ENCODE measurements around the gene SLC37A2. TPM values are rescaled to one million over a fixed set of nuclear protein-coding genes. Genes with fewer than 3 reads are reported as not detected.
"Not testable (repeated sequence)": the region's sequence is repeated elsewhere in the genome, so short reads cannot be mapped to it uniquely, and the experiment has no call there.

Gene SLC37A2
- total RNA-seq, 1 experiment from 2014 or later: 5.1 TPM

- no peak overlapping the region for H3K27ac ChIP-seq (ENCODE audit: low read depth, low read length)
- intact Hi-C loops (cut with micrococcal nuclease): no loop called here
- no peaks in the 10 kb centered on the region for H4K20me1 ChIP-seq (ENCODE audit: insufficient read depth)
- H3K27me3 ChIP-seq (ENCODE audit: insufficient read depth, low read length): no peaks in the 10 kb centered on the region
- TF ChIP-seq, protein P1, sequence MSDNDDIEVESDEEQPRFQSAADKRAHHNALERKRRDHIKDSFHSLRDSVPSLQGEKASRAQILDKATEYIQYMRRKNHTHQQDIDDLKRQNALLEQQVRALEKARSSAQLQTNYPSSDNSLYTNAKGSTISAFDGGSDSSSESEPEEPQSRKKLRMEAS (IDR thresholded peaks at IDR 0.05): no peak
- peak; percentile 63 for TF ChIP-seq RAD21 (IDR thresholded peaks at IDR 0.05; ENCODE audit: low read depth)
- TF ChIP-seq, protein P2, sequence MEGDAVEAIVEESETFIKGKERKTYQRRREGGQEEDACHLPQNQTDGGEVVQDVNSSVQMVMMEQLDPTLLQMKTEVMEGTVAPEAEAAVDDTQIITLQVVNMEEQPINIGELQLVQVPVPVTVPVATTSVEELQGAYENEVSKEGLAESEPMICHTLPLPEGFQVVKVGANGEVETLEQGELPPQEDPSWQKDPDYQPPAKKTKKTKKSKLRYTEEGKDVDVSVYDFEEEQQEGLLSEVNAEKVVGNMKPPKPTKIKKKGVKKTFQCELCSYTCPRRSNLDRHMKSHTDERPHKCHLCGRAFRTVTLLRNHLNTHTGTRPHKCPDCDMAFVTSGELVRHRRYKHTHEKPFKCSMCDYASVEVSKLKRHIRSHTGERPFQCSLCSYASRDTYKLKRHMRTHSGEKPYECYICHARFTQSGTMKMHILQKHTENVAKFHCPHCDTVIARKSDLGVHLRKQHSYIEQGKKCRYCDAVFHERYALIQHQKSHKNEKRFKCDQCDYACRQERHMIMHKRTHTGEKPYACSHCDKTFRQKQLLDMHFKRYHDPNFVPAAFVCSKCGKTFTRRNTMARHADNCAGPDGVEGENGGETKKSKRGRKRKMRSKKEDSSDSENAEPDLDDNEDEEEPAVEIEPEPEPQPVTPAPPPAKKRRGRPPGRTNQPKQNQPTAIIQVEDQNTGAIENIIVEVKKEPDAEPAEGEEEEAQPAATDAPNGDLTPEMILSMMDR (IDR thresholded peaks at IDR 0.05 in 2 of 3, conservative IDR thresholded peaks at IDR 0.05 in 1 of 3; ENCODE audit: borderline replicate concordance in 1 of 3, insufficient read depth in 1 of 3, low read depth in 2 of 3, low read length in 2 of 3): peak in 1 of 3 experiments; percentile 38; a peak in 1 of 6 replicates
- no peak for TF ChIP-seq ZNF274 (IDR thresholded peaks at IDR 0.05; ENCODE audit: low read depth, low read length)
- no peak for TF ChIP-seq FOSL1 (IDR thresholded peaks at IDR 0.05; ENCODE audit: low read depth)
- no peak for TF ChIP-seq SIN3A (IDR thresholded peaks at IDR 0.05; ENCODE audit: low read depth)
- TF ChIP-seq EGR1 (IDR thresholded peaks at IDR 0.05; ENCODE audit: low read depth): no peak
- no peak for TF ChIP-seq CEBPB (IDR thresholded peaks at IDR 0.05; ENCODE audit: low read depth)
- no peak for TF ChIP-seq CBX3 (IDR thresholded peaks at IDR 0.05; ENCODE audit: low read depth)
- TF ChIP-seq, protein P3, sequence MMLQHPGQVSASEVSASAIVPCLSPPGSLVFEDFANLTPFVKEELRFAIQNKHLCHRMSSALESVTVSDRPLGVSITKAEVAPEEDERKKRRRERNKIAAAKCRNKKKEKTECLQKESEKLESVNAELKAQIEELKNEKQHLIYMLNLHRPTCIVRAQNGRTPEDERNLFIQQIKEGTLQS (IDR thresholded peaks at IDR 0.05): no peak
- no peak for TF ChIP-seq JUND (IDR thresholded peaks at IDR 0.05)
- TF ChIP-seq TCF7L2 (IDR thresholded peaks at IDR 0.05; ENCODE audit: borderline replicate concordance, extremely low read depth, insufficient read depth, insufficient read length): no peak
- TF ChIP-seq POLR2A (IDR thresholded peaks at IDR 0.05; ENCODE audit: borderline replicate concordance, extremely low read depth, insufficient read depth, insufficient read length): no peak
- TF ChIP-seq ELF1 (IDR thresholded peaks at IDR 0.05; ENCODE audit: borderline replicate concordance, low read depth): no peak
- TF ChIP-seq YY1 (IDR thresholded peaks at IDR 0.05; ENCODE audit: extremely low read depth, insufficient replicate concordance, low read depth, low read length): no peak
- H3K36me3 ChIP-seq (ENCODE audit: control insufficient read depth in 1 of 2, insufficient read depth in 2 of 2, low read length in 2 of 2): no peaks in the 10 kb centered on the region
- no peaks in the 10 kb centered on the region for H3K9me3 ChIP-seq (ENCODE audit: control insufficient read depth in 1 of 2, insufficient read depth in 1 of 2, low read depth in 1 of 2, low read length in 2 of 2)
- no peaks in the 10 kb centered on the region for H3K9me2 ChIP-seq (ENCODE audit: insufficient read depth)
- peak overlapping the region; percentile 45; the same call in 1 of the 2 replicates for H3K4me2 ChIP-seq (ENCODE audit: low read length)
- H3K9ac ChIP-seq (ENCODE audit: low read length): no peak overlapping the region
- no TSS peak for BruUV-seq (replicated peaks)
- CTCF ChIA-PET: interaction anchor here (1.3 to 4.3 kb wide), 4 partner anchors 10 to 341 kb away, joined by 3 to 36 read pairs (median 18); no protein-coding TSS in a partner anchor
- no peaks in the 10 kb centered on the region for H3K79me2 ChIP-seq (ENCODE audit: insufficient read depth, low read length)
- H2AFZ ChIP-seq (ENCODE audit: low read depth, low read length, poor library complexity, severe bottlenecking): no peak overlapping the region
- no peak overlapping the region for H3K4me3 ChIP-seq (replicated peaks in 1 of 2; ENCODE audit: low read depth in 1 of 2, low read length in 2 of 2)
- POLR2A ChIA-PET: no interaction called here
- DNase-seq (ENCODE audit: low read depth, low spot score) (no peak), ATAC-seq (no peak)
- RAD21 ChIA-PET (ENCODE audit: low non-redundant PET in 1 of 2, low total read pairs in 2 of 2, uncharacterized antibody in 2 of 2, unreplicated experiment in 2 of 2): no interaction called here
- peaks cover 9 to 37% of the 10 kb centered on the region in 2 experiments; a peak in 3 of 4 replicates for H3K4me1 ChIP-seq (ENCODE audit: control insufficient read depth in 1 of 2, insufficient read depth in 2 of 2, low read length in 2 of 2)
Measured at GRCh38 chr11:125088576-125089455, 25.7 kb downstream of the SLC37A2 start.

DNA sequence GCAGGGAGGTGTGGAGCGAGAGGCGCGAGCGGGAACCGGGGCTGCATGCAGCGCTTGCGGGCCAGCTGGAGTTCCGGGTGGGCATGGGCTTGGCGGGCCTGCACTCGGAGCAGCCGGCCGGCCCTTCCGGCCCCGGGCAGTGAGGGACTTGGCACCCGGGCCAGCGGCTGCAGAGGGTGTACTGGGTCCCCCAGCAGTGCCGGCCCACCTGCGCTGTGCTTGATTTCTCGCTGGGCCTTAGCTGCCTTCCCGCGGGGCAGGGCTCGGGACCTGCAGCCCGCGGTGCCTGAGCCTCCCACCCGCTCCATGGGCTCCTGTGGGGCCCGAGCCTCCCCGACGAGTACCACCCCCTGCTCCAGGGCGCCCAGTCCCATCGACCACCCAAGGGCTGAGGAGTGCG, 26.4 kb downstream of the SLC37A2 start:
- H3K9ac ChIP-seq (ENCODE audit: low read length); H3K9me2 ChIP-seq (ENCODE audit: insufficient read depth); H3K9me3 ChIP-seq (ENCODE audit: control insufficient read depth in 1 of 2, insufficient read depth in 1 of 2, low read depth in 1 of 2, low read length in 2 of 2); DNase-seq (ENCODE audit: low read depth, low spot score); H3K4me2 ChIP-seq (ENCODE audit: low read length); H3K79me2 ChIP-seq (ENCODE audit: insufficient read depth, low read length); POLR2A ChIA-PET; H3K27ac ChIP-seq (ENCODE audit: low read depth, low read length); H3K36me3 ChIP-seq (ENCODE audit: control insufficient read depth in 1 of 2, insufficient read depth in 2 of 2, low read length in 2 of 2); ATAC-seq; H2AFZ ChIP-seq (ENCODE audit: low read depth, low read length, poor library complexity, severe bottlenecking); intact Hi-C loops (cut with micrococcal nuclease); BruUV-seq (replicated peaks); H3K27me3 ChIP-seq (ENCODE audit: insufficient read depth, low read length); H4K20me1 ChIP-seq (ENCODE audit: insufficient read depth); H3K4me3 ChIP-seq (replicated peaks in 1 of 2; ENCODE audit: low read depth in 1 of 2, low read length in 2 of 2); RAD21 ChIA-PET (ENCODE audit: low non-redundant PET in 1 of 2, low total read pairs in 2 of 2, uncharacterized antibody in 2 of 2, unreplicated experiment in 2 of 2): not testable (repeated sequence)
- H3K4me1 ChIP-seq (ENCODE audit: control insufficient read depth in 1 of 2, insufficient read depth in 2 of 2, low read length in 2 of 2): peaks cover 9 to 34% of the 10 kb centered on the region in 2 experiments; a peak in 3 of 4 replicates
- CTCF ChIA-PET: interaction anchor here (1.5 to 4.3 kb wide), 3 partner anchors 53 to 340 kb away, joined by 4 to 36 read pairs (median 32); no protein-coding TSS in a partner anchor

All from HCT116 (cell line).